Endothelial cell of umbilical vein (primary cell): Measurements from ENCODE around the gene KIAA1958. TPM values are rescaled to one million over a fixed set of nuclear protein-coding genes. Genes with fewer than 3 reads are reported as not detected.

Source experiments
- BruUV-seq: library from RNA; stranded (reverse); fragments of 400-500 nt; replicated peaks from 2 replicates; lab custom pipeline; 2021; lab: Mats Ljungman, UMichigan
- CTCF ChIA-PET: fragments of 300-600, 350-600 bp; sonication (Branson Sonifier 250); formaldehyde crosslinking; loops from one replicate; lab custom pipeline; 2021; ENCODE audit warnings: antibody characterized with exemption, inconsistent platforms; lab: Charles Lee
- POLR2A ChIA-PET: fragments of 300-600, 350-600 bp; sonication (Branson Sonifier 250); formaldehyde crosslinking; loops from one replicate; lab custom pipeline; 2021; ENCODE audit warnings: antibody characterized with exemption, inconsistent platforms; lab: Charles Lee
- DNase-seq: peaks from one replicate; pipeline ENCODE4 v3.0.0-alpha.2; 2011; ENCODE audit warnings: low read depth, low spot score
- FAIRE-seq: peaks from 2 replicates; lab custom pipeline; 2011; peaks lifted over from hg19 to GRCh38; lab: Jason Lieb, UNC
- H2AFZ ChIP-seq: 2 replicates; pipeline ENCODE4 v1.6.0; 2012; ENCODE audit warnings: low read depth, low read length, control low read depth, inconsistent platforms
- H3K27ac ChIP-seq: 2 replicates; pipeline ENCODE4 v1.5.1; 2011; ENCODE audit warnings: low read depth, mild to moderate bottlenecking, control low read depth, low read length, moderate library complexity; ENCODE audit not compliant: insufficient read depth
- H3K27me3 ChIP-seq, 2 experiments: 2 replicates each; pipeline versions ENCODE4 v1.6.0 to v1.6.1; 2011; ENCODE audit warnings: low read length in 2 of 2, mixed read lengths in 1 of 2; ENCODE audit not compliant: control insufficient read depth in 2 of 2, insufficient read depth in 2 of 2
- H3K36me3 ChIP-seq, 2 experiments: 2 replicates in 1 of 2; 3 replicates in 1 of 2; pipeline ENCODE4 v1.5.1; 2011; ENCODE audit warnings: low read length in 2 of 2, mild to moderate bottlenecking in 1 of 2, moderate library complexity in 1 of 2; ENCODE audit not compliant: control insufficient read depth in 2 of 2, insufficient read depth in 2 of 2; ENCODE audit errors: extremely low read depth in 1 of 2
- H3K4me1 ChIP-seq: 3 replicates; pipeline ENCODE4 v1.5.1; 2011; ENCODE audit warnings: mild to moderate bottlenecking, low read length; ENCODE audit not compliant: control insufficient read depth, insufficient read depth; ENCODE audit errors: extremely low read depth
- H3K4me2 ChIP-seq: 2 replicates; pipeline ENCODE4 v1.6.1; 2011; ENCODE audit warnings: low read length, control low read depth, mixed read lengths; ENCODE audit not compliant: insufficient read depth
- H3K4me3 ChIP-seq, 3 experiments: fragments of 200-600 bp in 1 of 3; sonication (generic), shearing (Covaris generic) in 1 of 3; replicated peaks in 1 of 3; 2 replicates each; pipeline ENCODE4 v1.5.1; 2011 to 2016; ENCODE audit warnings: control low read depth in 3 of 3, low read length in 3 of 3, mild to moderate bottlenecking in 2 of 3, inconsistent platforms in 1 of 3, low read depth in 1 of 3, moderate library complexity in 1 of 3; ENCODE audit not compliant: insufficient read depth in 1 of 3
- H3K79me2 ChIP-seq: 2 replicates; pipeline ENCODE4 v1.6.0; 2012; ENCODE audit warnings: low read length, inconsistent platforms; ENCODE audit not compliant: control insufficient read depth, insufficient read depth
- H3K9ac ChIP-seq: replicated peaks from 2 replicates; pipeline ENCODE3; 2011; ENCODE audit warnings: low read length, control low read depth; ENCODE audit not compliant: insufficient read depth; ENCODE audit errors: extremely low read depth
- H3K9me1 ChIP-seq: replicated peaks from 3 replicates; pipeline ENCODE4 v1.6.0; 2011; ENCODE audit warnings: mild to moderate bottlenecking, low read length; ENCODE audit not compliant: control insufficient read depth, insufficient read depth; ENCODE audit errors: extremely low read depth
- H3K9me3 ChIP-seq: replicated peaks from 2 replicates; pipeline ENCODE4 v1.5.1; 2012; ENCODE audit warnings: low read length, inconsistent platforms; ENCODE audit not compliant: control insufficient read depth, insufficient read depth
- H4K20me1 ChIP-seq: replicated peaks from 2 replicates; pipeline ENCODE3; 2011; ENCODE audit warnings: mild to moderate bottlenecking, low read length; ENCODE audit not compliant: control insufficient read depth, insufficient read depth; ENCODE audit errors: extremely low read depth
- CTCF ChIP-seq, 2 donors: IDR thresholded peaks; 1 replicate in 1 of 2; 2 replicates in 1 of 2; pipeline ENCODE4 v1.5.1; 2011; ENCODE audit warnings: low read length in 2 of 2, mild to moderate bottlenecking in 2 of 2, moderate library complexity in 2 of 2, control low read depth in 1 of 2, inconsistent platforms in 1 of 2, low read depth in 1 of 2; ENCODE audit not compliant: insufficient read depth in 1 of 2; ENCODE audit errors: extremely low read depth in 1 of 2
- EZH2 ChIP-seq: IDR thresholded peaks from 2 replicates; pipeline ENCODE4 v1.6.1; 2012; ENCODE audit warnings: borderline replicate concordance, low read depth, mild to moderate bottlenecking, moderate library complexity, low read length, inconsistent platforms; ENCODE audit not compliant: severe bottlenecking
- FOS ChIP-seq: IDR thresholded peaks from 2 replicates; pipeline ENCODE4 v1.6.1; 2011; ENCODE audit warnings: mild to moderate bottlenecking, low read length, moderate library complexity, borderline replicate concordance; ENCODE audit not compliant: insufficient read depth
- GATA2 ChIP-seq: IDR thresholded peaks from 2 replicates; pipeline ENCODE4 v1.7.0; 2011; ENCODE audit warnings: low read depth, mild to moderate bottlenecking, moderate library complexity, mixed read lengths, low read length; ENCODE audit not compliant: insufficient read length, insufficient read depth
- JUN ChIP-seq: IDR thresholded peaks from 2 replicates; pipeline ENCODE4 v1.6.1; 2011; ENCODE audit warnings: borderline replicate concordance, low read depth; ENCODE audit not compliant: insufficient read length, insufficient read depth
- MAX ChIP-seq: IDR thresholded peaks from 2 replicates; pipeline ENCODE4 v1.6.1; 2011; ENCODE audit not compliant: insufficient read depth, insufficient read length
- MYC ChIP-seq: IDR thresholded peaks from one replicate; pipeline ENCODE4 v1.6.1; 2011; ENCODE audit warnings: mild to moderate bottlenecking, low read depth, low read length
- POLR2A ChIP-seq: IDR thresholded peaks from 2 replicates; pipeline ENCODE4 v1.6.1; 2012; ENCODE audit warnings: low read depth, mild to moderate bottlenecking, control low read depth, low read length
- POLR2AphosphoS5 ChIP-seq: IDR thresholded peaks from 2 replicates; pipeline ENCODE4 v1.6.1; 2012; ENCODE audit warnings: low read depth, mild to moderate bottlenecking, control low read depth, low read length, moderate library complexity; ENCODE audit not compliant: insufficient read depth
- dilution Hi-C: fragments of 300-500 bp; cut with MboI; formaldehyde crosslinking; loops from one replicate; pipeline ENCODE4 v1.15.0; 2019; ENCODE audit warnings: low sequenced_read_pairs; ENCODE audit not compliant: extremely low pct_ligation_motif_present
- intact Hi-C: fragments of 100-400 bp; cut with micrococcal nuclease; formaldehyde crosslinking; loops from one replicate; pipeline ENCODE4 v1.10.0; 2022
- polyA plus RNA-seq, 4 experiments: library from polyadenylated mRNA; depleted of rRNA in 3 of 4; stranded (reverse) in 3 of 4; unstranded in 1 of 4; fragments of >200 nt; gene quantifications; 2 replicates each; pipeline versions ENCODE4 v1.2.1 to v1.2.3, GENCODE V29; 2011 to 2012; ENCODE audit warnings: missing spikeins in 1 of 4
- total RNA-seq: library from RNA; stranded (reverse); gene quantifications from 2 replicates; pipeline ENCODE4 v1.2.3, GENCODE V29; 2021

The KIAA1958 gene
- total and polyA plus RNA-seq, 2 donors (not counting 3 experiments of a cell fraction or from before 2014, with no cell fraction given), result 1.7 to 5.0 TPM

GRCh38 chr9:112475318-112475717 lies 11.3 kb upstream of the KIAA1958 start:
- Histone ChIP-seq H3K27ac (no peak overlapping the region), H3K36me3 (no peaks in the 10 kb centered on the region), H3K4me1 (no peaks in the 10 kb centered on the region), H3K9ac (no peak overlapping the region), H3K79me2 (no peaks in the 10 kb centered on the region), H3K9me3 (no peaks in the 10 kb centered on the region), H4K20me1 (no peaks in the 10 kb centered on the region), H3K4me2 (no peak overlapping the region), H2AFZ (no peak overlapping the region), H3K4me3 (no peak overlapping the region), H3K9me1 (no peaks in the 10 kb centered on the region), H3K27me3 (no peaks in the 10 kb centered on the region)
- POLR2A ChIA-PET, result no interaction called here
- TF ChIP-seq MYC (no peak), EZH2 (no peak), JUN (no peak), POLR2A (no peak), MAX (no peak), CTCF (IDR thresholded peaks at IDR 0.05; ENCODE audit: extremely low read depth in 1 of 2, insufficient read depth in 1 of 2, low read depth in 1 of 2, low read length in 2 of 2) (no peak), GATA2 (no peak), FOS (no peak), POLR2AphosphoS5 (no peak)
- intact Hi-C loops (no loop called here), dilution Hi-C loops (no loop called here)
- DNase-seq (no peak), FAIRE-seq (no peak)
- CTCF ChIA-PET, result no interaction called here
- no TSS peak for BruUV-seq
